Osteocyte (in vitro differentiated cells): Measurements from ENCODE around the gene BPIFA2. TPM values are rescaled to one million over a fixed set of nuclear protein-coding genes. Genes with fewer than 3 reads are reported as not detected.

ENCODE experiments used
- DNase-seq: peaks from one replicate; pipeline ENCODE4 v3.0.0; 2021; ENCODE audit warnings: mixed read lengths; ENCODE audit not compliant: unreplicated experiment; ENCODE audit errors: extremely low spot score
- H3K27ac Mint-ChIP-seq: one replicate; pipeline ENCODE4 v1.8.0; 2021; ENCODE audit warnings: mild to moderate bottlenecking, mixed read lengths; ENCODE audit not compliant: unreplicated experiment
- H3K27me3 Mint-ChIP-seq: one replicate; pipeline ENCODE4 v1.8.0; 2021; ENCODE audit warnings: mixed read lengths; ENCODE audit not compliant: unreplicated experiment
- H3K36me3 Mint-ChIP-seq: one replicate; pipeline ENCODE4 v1.8.0; 2021; ENCODE audit warnings: mixed read lengths; ENCODE audit not compliant: unreplicated experiment
- H3K4me1 Mint-ChIP-seq: one replicate; pipeline ENCODE4 v1.8.0; 2021; ENCODE audit warnings: mixed read lengths; ENCODE audit not compliant: unreplicated experiment
- H3K4me3 Mint-ChIP-seq: one replicate; pipeline ENCODE4 v1.8.0; 2021; ENCODE audit warnings: mild to moderate bottlenecking, moderate library complexity, mixed read lengths; ENCODE audit not compliant: unreplicated experiment
- H3K9me3 Mint-ChIP-seq: one replicate; pipeline ENCODE4 v1.8.0; 2021; ENCODE audit warnings: mixed read lengths; ENCODE audit not compliant: unreplicated experiment
- total RNA-seq: library from RNA; stranded (reverse); gene quantifications from 2 replicates; pipeline ENCODE4 v1.2.1, GENCODE V29; 2021
- TF ChIP-seq, protein P1 (sequence below): fragments of 200-600 bp; sonication (generic); IDR thresholded peaks from 2 replicates; pipeline ENCODE4 v1.5.0; 2021; ENCODE audit warnings: antibody characterized with exemption, mild to moderate bottlenecking, moderate library complexity

The BPIFA2 gene
- total RNA-seq, 1 donor from 2014 or later = not detected

DNA sequence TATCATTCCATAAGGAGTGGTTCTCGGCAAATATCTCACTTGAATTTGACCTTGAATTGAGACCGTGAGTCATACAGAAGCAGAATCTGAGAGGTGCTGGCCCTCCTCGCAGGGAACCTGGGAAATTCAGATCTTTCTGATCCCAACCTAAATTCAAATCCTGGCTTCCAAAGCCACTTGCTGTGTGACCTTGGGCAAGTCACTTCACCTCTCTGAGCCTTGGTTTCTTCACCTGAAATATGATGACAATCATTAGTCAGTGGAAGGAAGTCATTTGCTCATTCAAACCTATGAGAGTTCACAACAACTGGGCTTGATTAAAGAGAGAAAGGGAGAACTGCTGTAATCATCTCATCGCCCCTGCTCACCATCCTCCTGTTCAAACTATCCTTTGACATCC, 56.4 kb downstream of the BPIFA2 start:
- peaks cover 10% of the 10 kb centered on the region for H3K27me3 Mint-ChIP-seq

DNA sequence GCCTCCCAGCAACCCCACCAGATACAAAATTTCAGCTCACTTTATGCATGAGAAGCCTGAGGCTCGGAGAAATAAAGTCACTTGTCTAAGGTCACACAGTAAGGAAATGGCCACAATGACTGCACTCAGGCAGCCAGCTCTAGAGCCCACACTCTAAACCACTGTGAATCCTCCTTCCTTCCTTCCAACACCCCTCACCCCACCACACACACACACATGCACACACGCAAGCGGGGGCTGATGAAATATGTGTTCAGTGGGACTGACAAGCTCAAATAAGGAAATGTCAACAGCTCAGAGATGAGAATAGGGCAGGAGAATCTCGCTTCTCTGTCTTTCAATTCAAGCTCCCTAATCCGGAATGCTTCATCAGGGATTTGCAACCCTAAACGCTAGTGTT, 61.9 kb downstream of the BPIFA2 start:
- H3K9me3 Mint-ChIP-seq = no peaks in the 10 kb centered on the region
- H3K27ac Mint-ChIP-seq = no peak overlapping the region
- no peak for DNase-seq
- TF ChIP-seq, protein P1, sequence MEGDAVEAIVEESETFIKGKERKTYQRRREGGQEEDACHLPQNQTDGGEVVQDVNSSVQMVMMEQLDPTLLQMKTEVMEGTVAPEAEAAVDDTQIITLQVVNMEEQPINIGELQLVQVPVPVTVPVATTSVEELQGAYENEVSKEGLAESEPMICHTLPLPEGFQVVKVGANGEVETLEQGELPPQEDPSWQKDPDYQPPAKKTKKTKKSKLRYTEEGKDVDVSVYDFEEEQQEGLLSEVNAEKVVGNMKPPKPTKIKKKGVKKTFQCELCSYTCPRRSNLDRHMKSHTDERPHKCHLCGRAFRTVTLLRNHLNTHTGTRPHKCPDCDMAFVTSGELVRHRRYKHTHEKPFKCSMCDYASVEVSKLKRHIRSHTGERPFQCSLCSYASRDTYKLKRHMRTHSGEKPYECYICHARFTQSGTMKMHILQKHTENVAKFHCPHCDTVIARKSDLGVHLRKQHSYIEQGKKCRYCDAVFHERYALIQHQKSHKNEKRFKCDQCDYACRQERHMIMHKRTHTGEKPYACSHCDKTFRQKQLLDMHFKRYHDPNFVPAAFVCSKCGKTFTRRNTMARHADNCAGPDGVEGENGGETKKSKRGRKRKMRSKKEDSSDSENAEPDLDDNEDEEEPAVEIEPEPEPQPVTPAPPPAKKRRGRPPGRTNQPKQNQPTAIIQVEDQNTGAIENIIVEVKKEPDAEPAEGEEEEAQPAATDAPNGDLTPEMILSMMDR = no peak
- no peak overlapping the region for H3K4me3 Mint-ChIP-seq
- H3K36me3 Mint-ChIP-seq = no peaks in the 10 kb centered on the region
- H3K27me3 Mint-ChIP-seq = peaks cover 12% of the 10 kb centered on the region
- H3K4me1 Mint-ChIP-seq = no peaks in the 10 kb centered on the region

More for the DNA sequence above, 56.4 kb downstream of the BPIFA2 start:
- no peak overlapping the region for H3K27ac Mint-ChIP-seq
- H3K4me1 Mint-ChIP-seq = no peaks in the 10 kb centered on the region
- TF ChIP-seq, protein P1 = no peak
- no peaks in the 10 kb centered on the region for H3K9me3 Mint-ChIP-seq
- H3K36me3 Mint-ChIP-seq = no peaks in the 10 kb centered on the region
- no peak for DNase-seq
- H3K4me3 Mint-ChIP-seq = no peak overlapping the region

Other genes with a start within 250 kb of the BPIFA2 start
- gene SUN5, start 163.7 kb upstream of the BPIFA2 start, total RNA-seq = not detected in 2 replicates
- gene BPIFB2, start 160.5 kb upstream of the BPIFA2 start, total RNA-seq = not detected in 2 replicates
- gene BPIFB6, start 136.5 kb upstream of the BPIFA2 start, total RNA-seq = not detected in 2 replicates
- gene BPIFB3, start 114.3 kb upstream of the BPIFA2 start, total RNA-seq = not detected in 2 replicates
- gene BPIFB4, start 88.5 kb upstream of the BPIFA2 start, total RNA-seq = not detected in 2 replicates
- gene BPIFA3, start 49.2 kb downstream of the BPIFA2 start, total RNA-seq = not detected in 2 replicates
- gene BPIFA1, start 67.8 kb downstream of the BPIFA2 start, total RNA-seq = not detected in 2 replicates
- gene BPIFB1, start 115.1 kb downstream of the BPIFA2 start, total RNA-seq = not detected in 2 replicates
- gene CDK5RAP1, start 233.4 kb downstream of the BPIFA2 start, total RNA-seq = 25.1 and 25.3 TPM in 2 replicates